Measurements from ENCODE around the gene GPR155.

Gene GPR155

DNA sequence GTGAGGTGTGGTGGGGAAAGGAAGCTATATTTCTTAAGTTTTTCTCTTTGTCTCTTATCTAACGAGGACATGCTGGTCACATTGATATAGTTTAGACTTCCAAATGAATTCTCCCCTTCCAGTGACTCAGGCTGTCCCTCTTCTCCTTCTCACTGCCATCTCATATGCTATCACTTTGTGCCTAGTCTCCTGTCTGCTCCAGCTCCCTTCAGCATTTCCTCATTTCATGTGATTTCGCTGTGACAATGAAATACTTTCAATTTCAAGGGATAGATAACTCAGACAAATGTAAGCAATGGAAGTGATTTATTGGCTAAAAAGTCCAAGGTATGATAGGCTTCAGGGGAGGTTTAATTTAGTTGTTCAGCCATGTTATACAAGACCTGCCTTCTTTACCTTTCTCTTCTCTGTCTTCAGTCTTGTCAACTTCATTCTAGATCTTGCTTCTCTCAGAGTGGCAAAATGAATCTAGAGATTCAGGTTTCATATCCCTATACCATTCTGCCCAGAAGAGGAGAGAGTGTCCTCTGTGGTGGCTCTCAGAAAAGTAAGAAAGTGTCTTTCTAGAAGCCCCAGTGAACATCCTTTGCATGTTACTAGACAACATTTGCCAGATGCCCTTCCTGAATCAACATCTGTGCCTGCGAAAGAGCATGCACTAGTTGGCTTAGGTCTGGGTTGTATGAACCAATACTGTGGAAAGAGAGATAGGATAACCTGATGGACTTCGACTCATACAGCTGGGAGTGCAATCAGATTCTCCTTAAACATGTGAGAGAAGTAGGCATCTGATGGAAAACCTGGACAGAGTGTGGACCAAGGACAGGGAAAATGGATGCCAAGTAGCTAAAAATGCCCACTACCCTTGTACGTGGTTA is 29.9 kb upstream of the GPR155 start:
- no peaks in the 10 kb centered on the region for H3K9me2 ChIP-seq (replicated peaks; ENCODE audit: control insufficient read depth, low read length)
- H3K27ac ChIP-seq (ENCODE audit: low read depth, low read length): no peak overlapping the region
- H3K4me3 ChIP-seq (ENCODE audit: low read length): no peak overlapping the region
- no peaks in the 10 kb centered on the region for H3K4me1 ChIP-seq (ENCODE audit: control insufficient read depth, low read length)
- H3K36me3 ChIP-seq (ENCODE audit: control insufficient read depth, low read length): no peaks in the 10 kb centered on the region
- TF ChIP-seq EZH2phosphoT487 (IDR thresholded peaks at IDR 0.05; ENCODE audit: borderline replicate concordance, low read length) (no peak), CTCF (IDR thresholded peaks at IDR 0.05; ENCODE audit: low read depth, low read length, poor library complexity, severe bottlenecking) (no peak)
- peaks cover 3% of the 10 kb centered on the region; the same call in 1 of the 2 replicates for H3K27me3 ChIP-seq (ENCODE audit: control insufficient read depth, low read length)
- H3F3A ChIP-seq (ENCODE audit: control insufficient read depth, insufficient read depth): no peaks in the 10 kb centered on the region
- no peak overlapping the region for H3K4me2 ChIP-seq (ENCODE audit: low read length)
- H3K79me2 ChIP-seq (ENCODE audit: control insufficient read depth, low read length): no peaks in the 10 kb centered on the region
- H3K9me3 ChIP-seq (ENCODE audit: control insufficient read depth, insufficient read depth, low read length): no peaks in the 10 kb centered on the region
- no peaks in the 10 kb centered on the region for H4K20me1 ChIP-seq (ENCODE audit: control insufficient read depth, insufficient read depth, low read depth, low read length)

DNA sequence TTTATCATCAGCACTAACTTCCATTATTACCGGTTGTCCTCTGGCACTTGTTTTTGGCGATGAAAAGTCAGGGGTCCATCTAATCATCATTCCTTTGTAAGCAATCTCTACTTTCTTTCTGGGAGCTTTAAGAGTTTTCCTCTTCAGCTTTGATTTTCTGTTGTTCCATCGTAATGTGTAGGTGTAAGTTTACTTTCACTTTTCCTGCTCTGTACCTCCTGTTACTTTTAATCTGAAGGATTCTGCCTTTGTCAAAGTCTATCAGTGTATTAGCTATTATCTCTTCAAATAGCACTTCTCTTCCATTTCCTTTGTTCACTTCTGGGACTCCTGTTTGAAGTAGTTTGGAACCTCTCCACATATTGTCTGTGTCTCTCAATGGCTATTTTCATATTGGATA is 25.5 kb upstream of the GPR155 start:
- H4K20me1 ChIP-seq (ENCODE audit: control insufficient read depth, insufficient read depth, low read depth, low read length): no peaks in the 10 kb centered on the region
- no peaks in the 10 kb centered on the region for H3K79me2 ChIP-seq (ENCODE audit: control insufficient read depth, low read length)
- H3K27ac ChIP-seq (ENCODE audit: low read depth, low read length): no peak overlapping the region
- H3K27me3 ChIP-seq (ENCODE audit: control insufficient read depth, low read length): no peaks in the 10 kb centered on the region
- H3K4me1 ChIP-seq (ENCODE audit: control insufficient read depth, low read length): no peaks in the 10 kb centered on the region
- no peak for TF ChIP-seq CTCF (IDR thresholded peaks at IDR 0.05; ENCODE audit: low read depth, low read length, poor library complexity, severe bottlenecking)
- TF ChIP-seq EZH2phosphoT487 (IDR thresholded peaks at IDR 0.05; ENCODE audit: borderline replicate concordance, low read length): no peak
- no peak overlapping the region for H3K4me3 ChIP-seq (ENCODE audit: low read length)
- H3K36me3 ChIP-seq (ENCODE audit: control insufficient read depth, low read length): no peaks in the 10 kb centered on the region
- no peaks in the 10 kb centered on the region for H3K9me2 ChIP-seq (replicated peaks; ENCODE audit: control insufficient read depth, low read length)
- no peaks in the 10 kb centered on the region for H3F3A ChIP-seq (ENCODE audit: control insufficient read depth, insufficient read depth)
- H3K9me3 ChIP-seq (ENCODE audit: control insufficient read depth, insufficient read depth, low read length): peaks cover 20% of the 10 kb centered on the region
- H3K4me2 ChIP-seq (ENCODE audit: low read length): no peak overlapping the region

GRCh38 chr2:174511580-174512260 is 24.9 kb upstream of the GPR155 start:
- Histone ChIP-seq H3K4me2 (ENCODE audit: low read length) (no peak overlapping the region), H3K4me3 (ENCODE audit: low read length) (no peak overlapping the region), H3F3A (ENCODE audit: control insufficient read depth, insufficient read depth) (no peaks in the 10 kb centered on the region), H3K79me2 (ENCODE audit: control insufficient read depth, low read length) (no peaks in the 10 kb centered on the region), H3K36me3 (ENCODE audit: control insufficient read depth, low read length) (no peaks in the 10 kb centered on the region), H3K27ac (ENCODE audit: low read depth, low read length) (no peak overlapping the region), H3K4me1 (ENCODE audit: control insufficient read depth, low read length) (no peaks in the 10 kb centered on the region), H3K9me2 (replicated peaks; ENCODE audit: control insufficient read depth, low read length) (no peaks in the 10 kb centered on the region), H3K9me3 (ENCODE audit: control insufficient read depth, insufficient read depth, low read length) (peaks cover 22% of the 10 kb centered on the region), H4K20me1 (ENCODE audit: control insufficient read depth, insufficient read depth, low read depth, low read length) (no peaks in the 10 kb centered on the region), H3K27me3 (ENCODE audit: control insufficient read depth, low read length) (no peaks in the 10 kb centered on the region)
- no peak for TF ChIP-seq EZH2phosphoT487 (IDR thresholded peaks at IDR 0.05; ENCODE audit: borderline replicate concordance, low read length)

Data from DOHH2 (cell line).